PC-3 (cell line): ENCODE data around the gene PTPRE. TPM values are rescaled to one million over a fixed set of nuclear protein-coding genes. Genes with fewer than 3 reads are reported as not detected.

Source experiments
- ATAC-seq: fragments of 200-7000 bp; cut with Tn5 transposase; 2 replicates; pipeline ENCODE4 v1.9.1; 2020; ENCODE audit warnings: mild to moderate bottlenecking, moderate library complexity
- BruUV-seq: library from RNA; stranded (reverse); fragments of 400-500 nt; replicated peaks from 2 replicates; lab custom pipeline; 2021; lab: Mats Ljungman, UMichigan
- CTCF ChIA-PET: fragments of 300-600 bp; sonication (Branson Sonifier 250); formaldehyde crosslinking; loops from one replicate; lab custom pipeline; 2022; ENCODE audit warnings: antibody characterized with exemption; lab: Charles Lee
- POLR2A ChIA-PET: fragments of 300-600 bp; sonication (Branson Sonifier 250); formaldehyde crosslinking; loops from one replicate; lab custom pipeline; 2022; ENCODE audit warnings: antibody characterized with exemption; ENCODE audit not compliant: unreplicated experiment; lab: Charles Lee
- DNase-seq: peaks from one replicate; pipeline ENCODE4 v3.0.0-alpha.2; 2015
- H2AFZ ChIP-seq: fragments of 300-600 bp; sonication (generic); 2 replicates; pipeline ENCODE4 v1.6.0; 2016; ENCODE audit warnings: antibody characterized with exemption, low read length
- H3F3A ChIP-seq: fragments of 300-600 bp; sonication (generic); one replicate; pipeline ENCODE4 v1.6.0; 2017; ENCODE audit warnings: antibody characterized with exemption, low read length, control low read depth, mild to moderate bottlenecking; ENCODE audit not compliant: unreplicated experiment
- H3K27ac ChIP-seq: fragments of 300-600 bp; sonication (generic); 2 replicates; pipeline ENCODE4 v1.5.1; 2016; ENCODE audit warnings: mild to moderate bottlenecking, low read length
- H3K27me3 ChIP-seq: fragments of 300-600 bp; sonication (generic); 2 replicates; pipeline ENCODE4 v1.6.1; 2016; ENCODE audit warnings: low read length, mixed read lengths
- H3K36me3 ChIP-seq: fragments of 300-600 bp; sonication (generic); 2 replicates; pipeline ENCODE4 v1.6.1; 2016; ENCODE audit warnings: low read depth, mixed run types, low read length, mixed read lengths
- H3K4me1 ChIP-seq: fragments of 300-600 bp; sonication (generic); 2 replicates; pipeline ENCODE4 v1.5.1; 2016; ENCODE audit warnings: low read length; ENCODE audit not compliant: insufficient read depth
- H3K4me2 ChIP-seq: fragments of 300-600 bp; sonication (generic); 2 replicates; pipeline ENCODE4 v1.6.0; 2016; ENCODE audit warnings: low read length
- H3K4me3 ChIP-seq: fragments of 300-600 bp; sonication (generic); 2 replicates; pipeline ENCODE4 v1.5.1; 2016; ENCODE audit warnings: mild to moderate bottlenecking, low read length, mixed read lengths
- H3K79me2 ChIP-seq: fragments of 300-600 bp; sonication (generic); 2 replicates; pipeline ENCODE4 v1.6.1; 2017; ENCODE audit warnings: low read length, mixed read lengths
- H3K9ac ChIP-seq: fragments of 300-600 bp; sonication (generic); 2 replicates; pipeline ENCODE4 v1.6.0; 2016; ENCODE audit warnings: mild to moderate bottlenecking, low read length
- H3K9me2 ChIP-seq: fragments of 300-600 bp; sonication (generic); replicated peaks from 2 replicates; pipeline ENCODE4 v1.6.1; 2016; ENCODE audit warnings: mixed run types, low read length, mixed read lengths
- H3K9me3 ChIP-seq: fragments of 300-600 bp; sonication (generic); 2 replicates; pipeline ENCODE4 v1.6.1; 2016; ENCODE audit warnings: low read length, mixed read lengths
- H4K20me1 ChIP-seq: fragments of 300-600 bp; sonication (generic); 2 replicates; pipeline ENCODE4 v1.6.1; 2016; ENCODE audit warnings: low read length, mixed read lengths
- EZH2 ChIP-seq: fragments of 300-600 bp; sonication (generic); IDR thresholded peaks from one replicate; pipeline ENCODE4 v1.6.1; 2017; ENCODE audit warnings: antibody characterized with exemption, mild to moderate bottlenecking, low read length; ENCODE audit not compliant: unreplicated experiment
- EZH2phosphoT487 ChIP-seq: fragments of 300-600 bp; sonication (generic); IDR thresholded peaks from 2 replicates; pipeline ENCODE4 v1.6.1; 2018; ENCODE audit warnings: mild to moderate bottlenecking, antibody characterized with exemption, low read length, borderline replicate concordance
- intact Hi-C: fragments of 100-400 bp; cut with micrococcal nuclease; formaldehyde crosslinking; loops from 2 replicates; pipeline ENCODE4 v1.9.0; 2023
- total RNA-seq: library from RNA; depleted of rRNA; stranded (reverse); fragments of >200 nt; gene quantifications from 2 replicates; pipeline ENCODE4 v1.2.3, GENCODE V29; 2014
- TF ChIP-seq, protein P1 (sequence below): fragments of 300-600 bp; sonication (generic); conservative IDR thresholded peaks from 2 replicates; pipeline ENCODE4 v1.5.1; 2017; ENCODE audit warnings: antibody characterized with exemption, low read depth, mild to moderate bottlenecking, low read length

The PTPRE gene
- total RNA-seq, 1 experiment from 2014 or later: 3.1 TPM

DNA sequence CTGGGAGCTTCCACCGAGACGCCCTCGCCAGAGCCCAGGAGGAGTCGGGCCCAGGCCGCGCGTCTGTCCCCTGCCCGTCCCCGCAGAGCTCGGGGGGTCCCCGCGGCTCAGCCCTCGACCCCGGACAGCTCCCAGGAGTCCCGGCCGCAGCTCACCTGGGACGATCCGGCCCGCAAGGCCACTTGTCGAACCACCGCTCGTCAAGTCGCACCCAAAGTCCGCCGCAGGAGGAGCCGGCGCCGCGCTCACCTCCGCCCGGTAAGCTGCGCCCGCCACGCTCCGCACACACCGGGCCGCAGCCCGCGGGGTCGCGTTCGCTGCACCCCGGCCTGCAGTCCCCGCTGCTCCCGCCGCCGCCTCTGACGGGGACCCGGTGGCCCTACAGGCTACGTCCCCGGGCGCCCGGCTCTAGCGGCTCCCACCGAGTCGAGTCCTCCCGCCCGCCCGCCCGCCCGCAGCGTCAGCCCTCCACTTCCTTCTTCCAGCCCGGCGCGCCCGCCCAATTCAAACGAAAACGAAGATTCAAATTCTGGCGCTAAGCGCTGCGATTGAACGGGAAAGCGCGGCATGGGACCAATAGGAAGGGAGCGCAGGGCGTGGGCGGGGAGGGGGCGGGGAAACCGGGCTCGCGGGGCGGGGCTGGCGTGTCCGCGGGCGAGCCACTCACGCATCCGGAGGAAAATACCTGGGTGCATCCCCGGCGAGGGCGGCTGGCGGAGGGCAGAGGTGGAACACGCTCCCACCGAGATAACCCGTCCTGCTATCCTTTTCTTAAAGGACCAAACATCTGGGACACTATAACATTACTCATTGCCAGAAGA is 219.3 kb downstream of the PTPRE start, which contains the start of gene MKI67:
Gene MKI67 (minus strand): TSS at position 480 of the 821 bp plus-strand sequence. CDS start 756 bp downstream, outside the sequence.
- TF ChIP-seq, protein P1, sequence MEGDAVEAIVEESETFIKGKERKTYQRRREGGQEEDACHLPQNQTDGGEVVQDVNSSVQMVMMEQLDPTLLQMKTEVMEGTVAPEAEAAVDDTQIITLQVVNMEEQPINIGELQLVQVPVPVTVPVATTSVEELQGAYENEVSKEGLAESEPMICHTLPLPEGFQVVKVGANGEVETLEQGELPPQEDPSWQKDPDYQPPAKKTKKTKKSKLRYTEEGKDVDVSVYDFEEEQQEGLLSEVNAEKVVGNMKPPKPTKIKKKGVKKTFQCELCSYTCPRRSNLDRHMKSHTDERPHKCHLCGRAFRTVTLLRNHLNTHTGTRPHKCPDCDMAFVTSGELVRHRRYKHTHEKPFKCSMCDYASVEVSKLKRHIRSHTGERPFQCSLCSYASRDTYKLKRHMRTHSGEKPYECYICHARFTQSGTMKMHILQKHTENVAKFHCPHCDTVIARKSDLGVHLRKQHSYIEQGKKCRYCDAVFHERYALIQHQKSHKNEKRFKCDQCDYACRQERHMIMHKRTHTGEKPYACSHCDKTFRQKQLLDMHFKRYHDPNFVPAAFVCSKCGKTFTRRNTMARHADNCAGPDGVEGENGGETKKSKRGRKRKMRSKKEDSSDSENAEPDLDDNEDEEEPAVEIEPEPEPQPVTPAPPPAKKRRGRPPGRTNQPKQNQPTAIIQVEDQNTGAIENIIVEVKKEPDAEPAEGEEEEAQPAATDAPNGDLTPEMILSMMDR: no peak
- BruUV-seq: no TSS peak
- peak within 1 kb of the TSS; percentile 77 for H3K4me3 ChIP-seq
- peak within 1 kb of the TSS; percentile 98 for H2AFZ ChIP-seq
- H3K9me2 ChIP-seq: no peaks in the 10 kb centered on the region
- H3K9me3 ChIP-seq: no peaks in the 10 kb centered on the region
- H3K36me3 ChIP-seq: peaks cover 28% of the 10 kb centered on the region
- peak within 1 kb of the TSS; percentile 40 for H3K27ac ChIP-seq
- H3K9ac ChIP-seq: peak within 1 kb of the TSS; percentile 97
- ChIA-PET CTCF (no interaction called here), POLR2A (interaction anchor here (0.6 kb wide), 1 partner anchor 119 kb away, joined by 4 read pairs; no protein-coding TSS in a partner anchor)
- peaks cover 26% of the 10 kb centered on the region for H3K4me1 ChIP-seq
- H3F3A ChIP-seq: no peaks in the 10 kb centered on the region
- H3K4me2 ChIP-seq: peak within 1 kb of the TSS; percentile 98
- ATAC-seq: peak; percentile 80
- peak; percentile 93 for DNase-seq
- H4K20me1 ChIP-seq: peaks cover 31% of the 10 kb centered on the region; the same call in 1 of the 2 replicates
- intact Hi-C loops: no loop called here
- no peaks in the 10 kb centered on the region for H3K27me3 ChIP-seq
- peaks cover 47% of the 10 kb centered on the region for H3K79me2 ChIP-seq

GRCh38 chr10:128128582-128128981 is 221.7 kb downstream of the PTPRE start:
- peaks cover 16% of the 10 kb centered on the region for H3K4me1 ChIP-seq
- no TSS peak for BruUV-seq
- peaks cover 27% of the 10 kb centered on the region for H3K79me2 ChIP-seq
- H3K27ac ChIP-seq: no peak overlapping the region
- no peaks in the 10 kb centered on the region for H3F3A ChIP-seq
- CTCF ChIA-PET: no interaction called here
- no peak overlapping the region for H3K4me3 ChIP-seq
- no peaks in the 10 kb centered on the region for H3K27me3 ChIP-seq
- H3K9me3 ChIP-seq: no peaks in the 10 kb centered on the region
- no peak for DNase-seq
- intact Hi-C loops: no loop called here
- no peak overlapping the region for H2AFZ ChIP-seq
- POLR2A ChIA-PET: no interaction called here
- peaks cover 16% of the 10 kb centered on the region; the same call in 1 of the 2 replicates for H4K20me1 ChIP-seq
- no peaks in the 10 kb centered on the region for H3K9me2 ChIP-seq
- H3K4me2 ChIP-seq: no peak overlapping the region
- no peak overlapping the region for H3K9ac ChIP-seq
- no peak for ATAC-seq
- peaks cover 9% of the 10 kb centered on the region for H3K36me3 ChIP-seq
- no peak for TF ChIP-seq EZH2phosphoT487
- TF ChIP-seq, protein P1: no peak
- no peak for TF ChIP-seq EZH2

- no peak for TF ChIP-seq EZH2
- TF ChIP-seq, protein P1: no peak
- TF ChIP-seq EZH2phosphoT487: no peak
- Histone ChIP-seq H3K79me2 (peaks cover 12% of the 10 kb centered on the region), H3K9ac (no peak overlapping the region), H3K27ac (no peak overlapping the region), H3F3A (no peaks in the 10 kb centered on the region), H3K27me3 (no peaks in the 10 kb centered on the region), H4K20me1 (peaks cover 2% of the 10 kb centered on the region; the same call in 1 of the 2 replicates), H3K36me3 (no peaks in the 10 kb centered on the region), H3K4me2 (no peak overlapping the region), H3K9me2 (no peaks in the 10 kb centered on the region), H3K9me3 (no peaks in the 10 kb centered on the region), H3K4me1 (0 out of 2 replicates have a peak, but pooled peaks cover 6% of the 10 kb centered on the region), H2AFZ (no peak overlapping the region), H3K4me3 (no peak overlapping the region)
- BruUV-seq: no TSS peak
- POLR2A ChIA-PET: no interaction called here
- CTCF ChIA-PET: no interaction called here
- ATAC-seq (no peak), DNase-seq (no peak)
- intact Hi-C loops: no loop called here
Observed at GRCh38 chr10:128130051-128130450, 223.1 kb downstream of the PTPRE start.
